ENCODE data around the gene RRAGB. TPM values are rescaled to one million over a fixed set of nuclear protein-coding genes. Genes with fewer than 3 reads are reported as not detected.
"Not testable (repeated sequence)": the region's sequence is repeated elsewhere in the genome, so short reads cannot be mapped to it uniquely, and the experiment has no call there.

Gene RRAGB, protein sequence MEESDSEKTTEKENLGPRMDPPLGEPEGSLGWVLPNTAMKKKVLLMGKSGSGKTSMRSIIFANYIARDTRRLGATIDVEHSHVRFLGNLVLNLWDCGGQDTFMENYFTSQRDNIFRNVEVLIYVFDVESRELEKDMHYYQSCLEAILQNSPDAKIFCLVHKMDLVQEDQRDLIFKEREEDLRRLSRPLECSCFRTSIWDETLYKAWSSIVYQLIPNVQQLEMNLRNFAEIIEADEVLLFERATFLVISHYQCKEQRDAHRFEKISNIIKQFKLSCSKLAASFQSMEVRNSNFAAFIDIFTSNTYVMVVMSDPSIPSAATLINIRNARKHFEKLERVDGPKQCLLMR
- total RNA-seq (1 to 10 TPM; 7.0 to 8.5 TPM), total RNA-seq (5.1 to 25.4 (median 12.3) reads per million in 172 experiments)
- 12.9 TPM for polyA plus RNA-seq (2013, experiment 1 of 2)
- 12.5 TPM for polyA plus RNA-seq (2013, experiment 2 of 2)

DNA sequence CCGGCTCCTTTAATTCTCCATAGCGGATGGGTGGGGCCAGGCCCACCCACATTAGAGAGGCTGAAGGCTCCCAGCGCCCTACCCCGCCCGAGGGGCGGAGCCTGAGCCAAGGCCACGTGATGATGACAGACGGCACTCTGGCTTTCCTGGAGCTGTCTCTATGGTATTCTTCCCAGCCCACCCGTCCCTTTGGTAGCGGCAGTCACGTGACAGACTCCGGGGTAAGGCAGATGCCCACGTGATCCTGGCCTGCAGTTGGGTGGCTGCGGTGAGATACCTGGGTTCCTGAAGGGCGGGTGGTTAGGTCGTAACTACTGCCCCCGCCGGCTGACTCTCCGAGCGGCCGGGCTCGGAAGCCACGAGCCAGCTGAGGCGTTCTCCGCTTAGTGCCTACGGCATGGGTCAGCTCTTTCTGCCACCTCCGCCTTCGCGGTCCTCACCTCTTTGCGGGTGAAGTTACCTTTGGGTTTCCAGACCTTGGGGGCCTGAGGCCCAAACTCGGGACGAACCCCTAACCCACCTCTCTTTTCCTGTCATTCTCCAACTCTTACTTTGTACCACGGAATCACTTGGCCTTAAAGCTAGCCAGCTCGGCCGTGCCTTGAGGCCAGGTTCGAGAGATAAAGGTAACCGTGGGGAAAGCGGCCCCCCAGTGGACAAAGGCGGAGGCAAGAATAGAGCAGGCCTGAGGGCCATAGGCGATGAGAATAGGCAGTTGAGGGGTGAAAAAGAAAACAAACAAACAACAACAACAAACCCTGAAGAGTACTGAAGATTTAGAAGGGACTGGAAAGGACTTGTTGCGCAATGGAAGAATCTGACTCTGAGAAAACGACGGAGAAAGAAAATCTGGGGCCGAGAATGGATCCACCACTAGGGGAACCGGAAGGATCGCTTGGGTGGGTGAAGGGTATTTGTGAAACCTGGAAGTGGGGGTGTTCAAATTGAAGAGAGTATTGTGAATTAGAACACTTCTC lies at the start of gene RRAGB:
Gene RRAGB (plus strand): TSS at position 229 of the 977 bp plus-strand sequence. CDS start 579 bp downstream, at position 808.
- intact Hi-C loops (cut with DNase I, micrococcal nuclease): loop anchor here (1.0 to 10.0 kb wide), 8 partner anchors 23 to 1533 kb away; partner anchors contain the start of genes FAM120C (in 1 of the 2), MAGED2 (in 1 of the 2) and TRO (in 1 of the 2)
- CTCF ChIA-PET: interaction anchor here (1.1 to 1.7 kb wide), 3 partner anchors 16 to 229 kb away, joined by 4 to 8 read pairs (median 5); no protein-coding TSS in a partner anchor
- H3K36me3 Mint-ChIP-seq (ENCODE audit: low read depth): peaks cover 22% of the 10 kb centered on the region
- no peaks in the 10 kb centered on the region for H3K27me3 Mint-ChIP-seq
- H3K9me3 ChIP-seq (ENCODE audit: control insufficient read depth in 1 of 2, insufficient read depth in 1 of 2, low read length in 2 of 2): no peaks in the 10 kb centered on the region
- POLR2A ChIA-PET: interaction anchor here (0.8 to 1.6 kb wide), 13 partner anchors 12 to 1079 kb away, joined by 3 to 49 read pairs (median 6); partner anchors contain the start of genes APEX2, KLF8 and MAGEH1
- H3K27ac Mint-ChIP-seq: peak within 1 kb of the TSS; percentile 95
- peak within 1 kb of the TSS; percentile 76 for H3K4me3 Mint-ChIP-seq
- H3K4me1 ChIP-seq (ENCODE audit: insufficient read depth, low read length): peaks cover 18% of the 10 kb centered on the region
- peaks cover 43% of the 10 kb centered on the region for H3K4me1 Mint-ChIP-seq (ENCODE audit: low read depth)
- H3K27ac ChIP-seq (ENCODE audit: low read depth in 1 of 2, low read length in 2 of 2): peak within 1 kb of the TSS; percentile 85 to 89
- TF ChIP-seq, protein P1, sequence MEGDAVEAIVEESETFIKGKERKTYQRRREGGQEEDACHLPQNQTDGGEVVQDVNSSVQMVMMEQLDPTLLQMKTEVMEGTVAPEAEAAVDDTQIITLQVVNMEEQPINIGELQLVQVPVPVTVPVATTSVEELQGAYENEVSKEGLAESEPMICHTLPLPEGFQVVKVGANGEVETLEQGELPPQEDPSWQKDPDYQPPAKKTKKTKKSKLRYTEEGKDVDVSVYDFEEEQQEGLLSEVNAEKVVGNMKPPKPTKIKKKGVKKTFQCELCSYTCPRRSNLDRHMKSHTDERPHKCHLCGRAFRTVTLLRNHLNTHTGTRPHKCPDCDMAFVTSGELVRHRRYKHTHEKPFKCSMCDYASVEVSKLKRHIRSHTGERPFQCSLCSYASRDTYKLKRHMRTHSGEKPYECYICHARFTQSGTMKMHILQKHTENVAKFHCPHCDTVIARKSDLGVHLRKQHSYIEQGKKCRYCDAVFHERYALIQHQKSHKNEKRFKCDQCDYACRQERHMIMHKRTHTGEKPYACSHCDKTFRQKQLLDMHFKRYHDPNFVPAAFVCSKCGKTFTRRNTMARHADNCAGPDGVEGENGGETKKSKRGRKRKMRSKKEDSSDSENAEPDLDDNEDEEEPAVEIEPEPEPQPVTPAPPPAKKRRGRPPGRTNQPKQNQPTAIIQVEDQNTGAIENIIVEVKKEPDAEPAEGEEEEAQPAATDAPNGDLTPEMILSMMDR (IDR thresholded peaks at IDR 0.05): peak; percentile 69
- H3K9me3 Mint-ChIP-seq: no peaks in the 10 kb centered on the region
- ATAC-seq (ENCODE audit: poor library complexity): peak; percentile 98
- peak; percentile 78 to 97 (median 88) for DNase-seq
- H3K27me3 ChIP-seq (ENCODE audit: control insufficient read depth in 1 of 2, insufficient read depth in 2 of 2, low read length in 2 of 2): no peaks in the 10 kb centered on the region
- H3K36me3 ChIP-seq (ENCODE audit: insufficient read depth, low read length): peaks cover 11% of the 10 kb centered on the region
- H3K4me3 ChIP-seq (ENCODE audit: low read length): peak within 1 kb of the TSS; percentile 82

DNA sequence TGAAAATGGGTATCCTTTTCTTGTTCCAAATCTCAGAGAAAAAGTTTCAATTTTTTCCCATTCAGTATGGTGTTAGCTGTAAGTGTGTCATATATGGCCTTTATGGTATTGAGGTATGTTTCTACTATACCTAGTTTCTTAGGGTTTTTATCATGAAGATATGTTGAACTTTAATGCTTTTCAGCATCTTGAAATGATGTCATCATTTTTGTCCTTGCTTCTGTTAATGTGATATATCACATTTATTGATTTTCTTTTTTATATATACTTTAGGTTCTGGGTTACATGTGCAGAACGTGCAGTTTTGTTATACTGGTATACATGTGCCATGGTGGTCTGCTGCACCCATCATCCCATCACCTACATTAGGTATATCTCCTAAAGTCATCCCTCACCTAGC lies 49.5 kb upstream of the RRAGB start:
- no peak overlapping the region for H3K4me3 ChIP-seq (ENCODE audit: low read length)
- intact Hi-C loops (cut with DNase I, micrococcal nuclease): no loop called here

DNA sequence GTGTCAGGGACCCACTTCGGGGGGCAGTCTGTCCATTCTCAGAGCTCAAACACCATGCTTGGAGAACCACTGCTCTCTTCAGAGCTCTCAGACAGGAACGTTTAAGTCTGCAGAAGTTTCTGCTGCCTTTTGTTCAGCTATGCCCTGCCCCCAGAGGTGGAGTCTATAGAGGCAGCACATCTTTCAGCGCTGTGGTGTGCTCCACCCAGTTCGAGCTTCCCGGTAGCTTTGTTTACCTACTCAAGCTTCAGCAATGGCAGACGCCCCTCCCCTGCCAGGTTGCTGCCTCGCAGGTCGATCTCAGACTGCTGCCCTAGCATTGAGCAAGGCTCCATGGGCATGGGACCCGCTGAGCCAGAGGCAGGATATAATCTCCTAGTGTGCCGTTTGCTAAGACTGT lies 29.0 kb upstream of the RRAGB start:
- intact Hi-C loops (cut with DNase I, micrococcal nuclease); H3K27me3 Mint-ChIP-seq; H3K4me1 Mint-ChIP-seq (ENCODE audit: low read depth); H3K27me3 ChIP-seq (ENCODE audit: control insufficient read depth in 1 of 2, insufficient read depth in 2 of 2, low read length in 2 of 2); H3K9me3 ChIP-seq (ENCODE audit: control insufficient read depth in 1 of 2, insufficient read depth in 1 of 2, low read length in 2 of 2); H3K4me3 ChIP-seq (ENCODE audit: low read length); H3K36me3 Mint-ChIP-seq (ENCODE audit: low read depth); H3K36me3 ChIP-seq (ENCODE audit: insufficient read depth, low read length); H3K27ac ChIP-seq (ENCODE audit: low read depth in 1 of 2, low read length in 2 of 2); CTCF ChIA-PET; H3K4me3 Mint-ChIP-seq; H3K4me1 ChIP-seq (ENCODE audit: insufficient read depth, low read length); H3K9me3 Mint-ChIP-seq; ATAC-seq (ENCODE audit: poor library complexity); H3K27ac Mint-ChIP-seq: not testable (repeated sequence)
- POLR2A ChIA-PET: interaction anchor here (0.8 to 1.6 kb wide), 2 partner anchors 29 to 200 kb away, joined by 3 to 4 read pairs; partner anchors contain the start of gene RRAGB
- peak in 6 of 14 experiments; percentile 1 to 23 (median 12) for DNase-seq

More for the DNA sequence above, 49.5 kb upstream of the RRAGB start:
- Mint-ChIP-seq H3K27ac (no peak overlapping the region), H3K4me3 (no peak overlapping the region), H3K27me3 (no peaks in the 10 kb centered on the region), H3K36me3 (ENCODE audit: low read depth) (no peaks in the 10 kb centered on the region), H3K9me3 (no peaks in the 10 kb centered on the region), H3K4me1 (ENCODE audit: low read depth) (no peaks in the 10 kb centered on the region)
- no peak for ATAC-seq (ENCODE audit: poor library complexity)
- H3K27me3 ChIP-seq (ENCODE audit: control insufficient read depth in 1 of 2, insufficient read depth in 2 of 2, low read length in 2 of 2): no peaks in the 10 kb centered on the region
- TF ChIP-seq, protein P1 (IDR thresholded peaks at IDR 0.05): no peak
- H3K4me1 ChIP-seq (ENCODE audit: insufficient read depth, low read length): no peaks in the 10 kb centered on the region
- no peak for DNase-seq
- H3K9me3 ChIP-seq (ENCODE audit: control insufficient read depth in 1 of 2, insufficient read depth in 1 of 2, low read length in 2 of 2): no peaks in the 10 kb centered on the region
- ChIA-PET POLR2A (no interaction called here), CTCF (no interaction called here)
- H3K36me3 ChIP-seq (ENCODE audit: insufficient read depth, low read length): no peaks in the 10 kb centered on the region
- no peak overlapping the region for H3K27ac ChIP-seq (ENCODE audit: low read depth in 1 of 2, low read length in 2 of 2)

Measured in CD4-positive, alpha-beta T cell (primary cell).